Activated CD8-positive, alpha-beta memory T cell treated with anti-CD3 and anti-CD28 coated beads for 4 hours (primary cell): ENCODE results near the gene MTUS2.

ENCODE experiments used
- DNase-seq, 2 donors: peaks; one replicate each; pipeline ENCODE4 v3.0.0-alpha.2; 2020; ENCODE audit warnings: low read depth in 2 of 2

MTUS2 gene

DNA sequence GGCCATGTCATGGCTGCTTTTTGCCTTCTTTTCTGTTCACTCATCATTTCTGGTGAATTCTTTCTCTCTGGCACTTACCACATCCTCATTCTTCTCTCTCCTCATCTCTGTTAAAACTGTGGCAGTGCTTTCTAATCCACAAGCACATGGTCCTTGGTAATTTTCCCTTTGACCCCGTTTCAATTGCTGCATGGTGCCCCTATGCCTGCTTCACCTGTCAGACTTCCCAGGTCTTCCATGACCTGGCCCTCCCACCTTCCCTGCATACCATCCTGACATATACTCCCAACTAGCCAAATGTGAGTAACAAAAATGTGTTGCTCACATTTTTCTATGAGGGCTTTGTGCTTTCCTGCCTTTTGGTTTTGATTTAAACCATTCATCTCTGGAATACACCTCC lies 286.5 kb downstream of the MTUS2 start:
- DNase-seq, result no peak

GRCh38 chr13:29108068-29108786 lies 288.1 kb downstream of the MTUS2 start:
- no peak for DNase-seq

DNA sequence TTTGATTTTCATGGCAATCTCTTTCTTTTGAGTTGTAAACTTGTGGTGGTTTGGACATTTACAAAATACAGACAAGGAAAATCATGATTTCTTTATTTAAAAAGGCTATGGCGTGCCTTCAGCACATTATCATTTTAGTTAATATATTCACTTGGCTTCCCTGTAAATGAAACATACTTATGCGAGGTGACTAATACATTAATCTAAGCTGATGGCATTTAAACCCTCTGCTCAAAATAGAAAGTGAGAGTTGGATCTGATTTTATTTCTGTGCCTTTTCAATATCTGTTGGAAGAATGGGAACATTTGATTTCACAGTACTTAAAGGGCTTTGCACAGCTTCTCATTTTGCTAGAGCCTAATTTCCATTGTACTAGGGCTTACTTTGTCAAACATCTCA lies 289.8 kb downstream of the MTUS2 start:
- DNase-seq, result no peak

DNA sequence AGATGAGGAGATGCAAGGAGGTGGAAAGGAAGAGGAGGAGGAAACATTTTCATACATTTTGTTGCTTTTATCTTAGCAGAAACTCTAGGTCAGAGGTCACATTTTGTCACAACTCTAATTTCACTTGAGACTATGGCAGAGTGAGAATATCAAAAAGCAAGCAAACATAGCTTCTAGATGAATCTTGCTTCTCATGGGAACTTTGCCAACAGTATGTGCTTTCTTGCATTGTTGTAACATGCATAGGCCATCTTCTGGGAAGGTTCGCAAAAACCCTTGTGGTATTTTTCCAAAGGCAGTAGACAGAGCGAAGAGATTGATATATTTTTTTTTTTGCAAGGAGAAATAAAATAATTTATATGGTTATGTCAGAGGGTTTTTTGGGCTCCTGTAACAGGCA lies 291.3 kb downstream of the MTUS2 start:
- DNase-seq, result no peak

GRCh38 chr13:29115842-29116241 lies 295.7 kb downstream of the MTUS2 start:
- no peak for DNase-seq

DNA sequence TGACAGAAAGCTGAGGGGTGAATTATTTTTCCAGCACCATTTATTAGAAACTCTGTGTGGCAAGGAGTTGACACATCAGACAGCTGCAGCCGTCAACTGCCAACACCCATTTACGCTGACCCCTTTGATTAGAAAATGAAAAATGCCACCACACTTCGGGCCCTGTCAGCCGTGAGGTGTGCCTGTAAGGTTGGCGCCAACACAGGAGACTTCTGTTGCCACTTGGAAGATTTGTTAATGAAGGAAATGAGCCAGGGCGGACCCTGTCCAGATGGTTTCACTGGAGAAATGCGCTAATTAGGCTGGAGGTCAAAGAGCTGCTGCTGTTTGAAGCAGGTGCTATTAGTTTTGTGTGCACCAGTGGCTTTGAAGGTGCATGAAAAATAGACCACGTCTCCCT lies 297.5 kb downstream of the MTUS2 start:
- no peak for DNase-seq

- no peak for DNase-seq
These were observed 298.3 kb downstream of the MTUS2 start for GRCh38 chr13:29118471-29118870.

DNA sequence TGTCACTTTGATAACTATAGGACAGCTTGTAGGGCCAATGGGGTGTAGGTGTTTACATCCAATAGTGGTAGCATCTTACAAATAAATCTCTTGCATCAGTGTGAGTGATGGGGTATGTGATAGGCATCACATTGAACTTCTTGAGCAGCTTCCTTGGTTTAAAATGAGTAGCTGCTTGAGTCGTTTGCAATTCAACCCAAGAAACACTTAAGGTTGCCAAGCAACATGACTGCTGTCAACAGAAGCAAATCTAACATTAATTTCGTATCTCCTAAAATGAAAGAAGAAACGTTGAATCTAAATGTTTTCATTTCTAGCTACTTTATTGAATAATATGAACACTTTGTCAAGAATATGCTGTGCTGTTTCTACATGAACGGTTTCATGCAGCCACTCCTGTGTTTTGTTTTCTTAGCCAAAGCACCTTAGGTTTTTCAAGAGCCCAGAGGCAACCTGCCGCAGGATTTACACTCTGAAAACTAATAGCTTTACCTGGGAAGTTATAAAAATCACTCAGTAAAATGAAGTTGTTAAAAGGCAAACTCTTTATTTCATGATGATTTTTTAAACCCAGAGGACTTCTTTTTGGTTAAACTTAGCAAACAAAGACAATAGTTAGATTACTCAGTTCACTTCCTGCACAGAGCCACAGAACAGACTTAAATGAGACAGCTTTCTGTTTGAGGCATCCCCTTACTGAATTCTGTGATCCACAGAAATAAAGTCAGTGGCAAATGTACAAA lies 305.2 kb downstream of the MTUS2 start:
- DNase-seq, result no peak

DNA sequence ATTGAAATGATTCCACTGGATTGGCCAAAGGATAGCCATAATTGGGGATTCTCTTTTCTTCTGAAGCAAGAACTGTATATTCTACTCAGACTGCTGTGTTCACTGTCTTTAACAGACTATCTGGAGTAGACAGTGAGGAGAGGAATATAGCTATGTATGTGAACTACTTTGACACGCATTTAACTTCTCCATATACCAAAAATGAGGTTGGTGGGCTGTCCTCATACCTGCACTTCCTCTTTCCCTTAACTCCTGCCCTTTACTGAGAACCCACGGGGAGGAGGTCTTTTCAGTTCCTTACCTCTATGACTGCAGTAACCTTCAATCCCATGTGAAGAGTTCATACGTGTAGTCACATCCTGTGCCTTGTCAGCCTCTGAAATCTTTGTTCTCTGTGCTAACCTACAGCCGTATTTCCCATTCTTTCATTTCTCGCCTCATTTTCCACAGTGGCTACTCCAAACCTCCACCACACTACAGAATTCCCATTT lies 305.8 kb downstream of the MTUS2 start:
- DNase-seq, result no peak

DNA sequence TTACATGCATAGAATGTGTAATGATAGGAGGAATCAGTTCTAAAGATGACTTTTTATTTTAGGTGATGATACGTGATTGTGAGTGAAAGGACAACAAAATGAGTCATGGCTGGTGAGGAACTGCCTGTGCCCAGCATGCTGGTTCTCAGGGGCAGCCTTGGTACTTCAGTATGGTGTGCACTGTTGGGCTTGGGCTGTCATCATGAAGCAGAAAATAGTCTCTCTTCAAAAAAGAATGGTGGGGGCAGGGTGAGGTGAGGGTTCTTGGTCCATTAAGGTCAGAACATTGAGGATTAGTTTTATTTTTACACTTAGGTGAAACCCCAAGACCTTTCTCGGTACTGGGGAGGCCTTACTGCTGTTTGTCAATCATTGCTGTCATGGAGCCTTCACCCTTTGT lies 309.5 kb downstream of the MTUS2 start:
- DNase-seq, result no peak

GRCh38 chr13:29131159-29131558 lies 311.0 kb downstream of the MTUS2 start:
- DNase-seq, result no peak

DNA sequence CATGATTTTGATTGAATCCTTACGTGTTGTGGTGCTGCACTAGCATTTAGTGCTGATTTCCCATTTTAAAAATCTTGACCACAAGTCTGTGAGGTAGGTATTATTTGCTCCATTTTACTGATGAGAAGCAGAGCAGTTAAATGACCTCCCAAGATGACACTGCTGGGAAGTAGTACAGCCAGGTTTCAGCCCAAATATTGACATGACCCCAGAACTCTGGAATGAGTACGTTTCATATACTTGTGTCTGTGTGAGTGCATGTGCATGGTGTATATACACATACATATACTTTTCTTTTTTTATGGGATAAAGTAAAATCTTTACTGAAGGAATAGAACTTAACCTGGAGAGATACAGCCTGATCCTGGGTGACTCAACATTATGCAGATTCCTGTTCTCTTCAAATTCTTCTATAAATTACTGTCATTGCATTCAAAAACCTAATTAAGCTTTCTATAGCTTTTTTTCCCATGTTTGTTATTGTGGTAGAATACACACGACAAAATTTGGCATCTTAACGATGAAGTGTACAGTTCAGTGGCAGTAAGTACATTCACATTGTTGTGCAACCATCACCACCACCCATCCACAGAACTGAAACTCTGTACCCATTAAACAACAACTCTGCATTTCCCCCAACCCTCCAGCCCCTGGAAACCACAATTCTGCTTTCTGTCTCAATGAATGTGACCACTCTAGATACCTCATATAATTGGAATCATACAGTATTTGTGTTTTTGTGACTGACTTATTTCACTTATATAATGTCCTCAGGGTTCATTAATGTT lies 311.9 kb downstream of the MTUS2 start:
- DNase-seq, result no peak

GRCh38 chr13:29136341-29136740 lies 316.2 kb downstream of the MTUS2 start:
- no peak for DNase-seq

GRCh38 chr13:29137016-29137415 lies 316.9 kb downstream of the MTUS2 start:
- no peak for DNase-seq

GRCh38 chr13:29137995-29138394 lies 317.9 kb downstream of the MTUS2 start:
- no peak for DNase-seq

DNA sequence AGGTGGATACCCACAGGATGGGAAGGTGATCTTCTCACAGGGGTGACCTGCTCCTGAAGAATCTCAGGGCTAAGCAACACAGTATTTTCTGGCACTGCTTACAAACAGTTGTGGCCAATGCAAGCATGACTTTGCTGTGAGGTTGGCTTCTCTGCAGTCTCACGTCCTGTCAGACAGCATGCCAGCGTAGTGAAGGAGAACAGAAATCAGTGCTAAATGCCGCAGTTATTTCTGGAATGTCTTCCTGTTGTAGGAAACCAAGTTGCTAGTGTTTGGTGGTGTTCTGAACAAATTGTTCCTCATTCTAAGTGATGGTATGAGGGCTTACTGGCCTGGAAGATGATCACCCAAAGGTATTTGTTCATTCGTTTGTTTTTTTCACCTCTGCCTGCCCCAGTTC lies 320.1 kb downstream of the MTUS2 start:
- DNase-seq, result no peak

GRCh38 chr13:29143847-29144246 lies 323.7 kb downstream of the MTUS2 start:
- no peak for DNase-seq

DNA sequence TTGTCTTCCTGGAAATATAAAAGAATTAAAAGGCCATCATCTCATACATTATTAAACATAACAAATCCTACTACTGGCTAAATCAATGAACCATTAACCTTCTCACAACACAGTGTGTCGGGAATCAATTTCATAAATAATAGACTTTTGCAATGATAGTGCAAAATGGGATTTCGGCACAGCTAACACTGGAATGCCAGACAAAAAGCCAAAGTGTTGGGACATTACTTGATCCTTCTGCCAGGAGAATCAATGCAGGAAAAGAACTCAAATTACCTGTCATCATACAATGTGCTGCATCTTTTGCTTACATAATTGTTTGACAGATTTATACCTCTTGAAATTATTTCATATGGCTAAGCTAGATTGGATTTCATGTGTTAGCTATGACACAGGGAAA lies 334.3 kb downstream of the MTUS2 start:
- DNase-seq, result no peak

DNA sequence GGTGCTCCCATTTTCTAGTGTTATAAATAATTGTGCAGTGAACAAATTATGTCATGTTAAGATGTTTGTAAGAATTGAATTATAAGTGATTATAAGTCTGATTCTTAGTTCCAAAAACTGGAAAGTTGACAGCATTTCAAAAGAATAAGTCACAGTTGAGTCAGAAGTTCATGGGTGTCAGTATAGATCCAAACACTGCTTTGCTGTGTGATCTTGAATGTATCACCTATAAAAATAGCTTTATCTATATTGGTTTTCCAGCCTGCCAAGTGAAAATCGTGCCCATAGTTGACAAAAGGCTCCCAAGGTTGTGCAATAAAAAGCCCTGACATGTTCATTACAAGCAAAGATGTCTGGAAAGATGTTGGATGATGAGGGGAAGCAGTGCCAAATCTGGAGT lies 336.0 kb downstream of the MTUS2 start:
- DNase-seq, result no peak

DNA sequence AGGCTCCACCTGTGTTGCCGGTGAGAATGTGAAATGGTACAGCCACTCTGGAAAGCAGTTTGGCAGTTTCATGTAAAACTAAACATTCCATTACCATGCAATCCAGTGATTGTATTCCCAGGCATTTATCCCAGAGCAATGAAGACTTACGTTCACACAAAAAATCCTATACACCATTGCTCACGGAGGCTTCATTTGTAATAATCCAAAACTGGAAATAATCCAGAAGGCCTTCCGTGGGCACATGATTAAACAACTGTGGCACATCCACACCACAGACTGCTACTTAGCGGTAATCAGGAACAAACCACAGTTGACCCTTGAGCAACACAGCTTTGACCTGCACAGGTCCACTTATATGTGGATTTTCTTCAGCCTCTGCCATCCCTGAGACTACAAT lies 339.7 kb downstream of the MTUS2 start:
- no peak for DNase-seq

DNA sequence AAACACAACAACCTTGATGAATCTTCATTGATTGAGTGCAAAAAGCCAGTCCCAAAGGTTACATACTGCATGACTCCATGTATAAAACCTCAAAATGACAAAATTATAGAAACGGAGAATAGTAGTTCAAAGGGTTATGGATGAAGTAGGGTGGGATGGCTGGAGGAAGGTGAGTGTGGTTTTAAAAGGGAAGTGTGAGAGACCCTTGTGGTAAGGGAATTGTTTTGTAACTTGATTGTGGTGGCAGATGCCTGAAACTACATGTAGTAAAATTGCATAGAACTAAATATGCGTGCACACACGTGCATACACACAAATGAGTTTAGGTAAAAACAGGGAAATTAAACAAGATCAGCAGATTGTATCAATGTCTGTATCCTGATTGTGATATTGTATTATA lies 340.7 kb downstream of the MTUS2 start:
- DNase-seq, result no peak

DNA sequence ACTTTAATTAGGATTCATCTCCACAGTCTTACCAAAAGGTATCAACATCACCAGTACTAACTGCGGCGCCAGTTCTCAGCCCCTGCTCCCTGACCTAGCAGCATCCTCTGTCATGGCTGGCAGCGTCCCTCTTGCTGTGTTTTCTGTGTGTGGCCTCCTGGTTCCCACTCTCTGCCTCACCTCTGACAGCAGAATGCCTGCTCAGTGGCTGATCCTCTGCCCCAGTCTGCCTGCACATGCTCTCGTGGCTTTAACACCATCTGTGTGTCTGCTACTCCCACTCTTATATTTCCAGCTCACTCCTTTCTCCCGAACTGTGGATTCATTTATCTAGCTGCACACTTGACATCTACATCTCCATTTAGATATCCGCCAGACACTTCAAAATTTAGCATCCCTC lies 341.5 kb downstream of the MTUS2 start:
- DNase-seq, result no peak
